Measurements from ENCODE around the gene MAPK11. TPM values are rescaled to one million over a fixed set of nuclear protein-coding genes. Genes with fewer than 3 reads are reported as not detected.

The MAPK11 gene
- total RNA-seq, 4 donors from 2014 or later, result 1.6 to 6.4 (median 2.7) TPM

DNA sequence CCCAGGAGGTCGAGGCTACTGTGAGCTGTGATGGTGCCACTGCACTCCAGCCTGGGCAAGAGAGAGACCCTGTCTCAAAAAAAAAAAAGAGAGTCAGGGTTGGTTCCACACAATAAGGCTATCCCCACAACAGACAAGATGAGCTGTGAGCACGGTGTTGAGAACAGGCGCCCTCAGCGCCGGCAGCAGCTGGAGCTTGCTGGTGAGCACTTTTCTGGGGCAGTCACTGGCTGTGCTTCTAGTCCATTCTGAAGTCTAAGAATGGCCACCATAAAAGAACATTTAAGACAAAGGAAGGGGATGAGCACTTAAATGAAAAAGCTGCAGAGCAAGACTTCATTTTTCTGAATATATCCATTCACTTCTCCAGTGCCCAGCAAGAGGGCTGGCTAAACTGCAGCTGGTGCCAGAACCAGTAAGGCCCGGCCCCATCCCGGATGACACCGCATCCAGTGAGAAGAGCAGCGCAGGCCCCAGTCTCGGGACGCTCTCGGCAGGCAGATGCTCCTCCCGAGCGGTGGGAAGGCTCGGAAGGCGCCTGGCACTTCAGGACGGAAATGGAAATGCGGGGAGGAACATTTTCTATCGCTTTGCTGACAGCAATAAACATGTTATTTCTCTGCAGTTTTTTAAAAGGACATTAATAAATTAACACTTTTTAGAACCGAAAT is 37.6 kb downstream of the MAPK11 start:
- Histone ChIP-seq H3K4me1 (no peaks in the 10 kb centered on the region), H3K9me3 (no peaks in the 10 kb centered on the region), H3K27me3 (no peaks in the 10 kb centered on the region), H3K4me3 (no peak overlapping the region), H3K27ac (no peak overlapping the region), H3K36me3 (no peaks in the 10 kb centered on the region)
- TF ChIP-seq EP300 (IDR thresholded peaks at IDR 0.05; ENCODE audit: low read depth) (no peak), POLR2AphosphoS5 (IDR thresholded peaks at IDR 0.05) (no peak), POLR2A (IDR thresholded peaks at IDR 0.05) (no peak)
- TF ChIP-seq, protein P1, sequence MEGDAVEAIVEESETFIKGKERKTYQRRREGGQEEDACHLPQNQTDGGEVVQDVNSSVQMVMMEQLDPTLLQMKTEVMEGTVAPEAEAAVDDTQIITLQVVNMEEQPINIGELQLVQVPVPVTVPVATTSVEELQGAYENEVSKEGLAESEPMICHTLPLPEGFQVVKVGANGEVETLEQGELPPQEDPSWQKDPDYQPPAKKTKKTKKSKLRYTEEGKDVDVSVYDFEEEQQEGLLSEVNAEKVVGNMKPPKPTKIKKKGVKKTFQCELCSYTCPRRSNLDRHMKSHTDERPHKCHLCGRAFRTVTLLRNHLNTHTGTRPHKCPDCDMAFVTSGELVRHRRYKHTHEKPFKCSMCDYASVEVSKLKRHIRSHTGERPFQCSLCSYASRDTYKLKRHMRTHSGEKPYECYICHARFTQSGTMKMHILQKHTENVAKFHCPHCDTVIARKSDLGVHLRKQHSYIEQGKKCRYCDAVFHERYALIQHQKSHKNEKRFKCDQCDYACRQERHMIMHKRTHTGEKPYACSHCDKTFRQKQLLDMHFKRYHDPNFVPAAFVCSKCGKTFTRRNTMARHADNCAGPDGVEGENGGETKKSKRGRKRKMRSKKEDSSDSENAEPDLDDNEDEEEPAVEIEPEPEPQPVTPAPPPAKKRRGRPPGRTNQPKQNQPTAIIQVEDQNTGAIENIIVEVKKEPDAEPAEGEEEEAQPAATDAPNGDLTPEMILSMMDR (IDR thresholded peaks at IDR 0.05), result no peak
- WGBS, 2 donors (ENCODE audit: low coverage in 1 of 2), result 92 to 96% methylated on average over 4 to 20 of the region's 20 CpGs
- in situ Hi-C loops (cut with MboI; ENCODE audit: low pct_ligation_motif_present in 1 of 4, low pct_unique_long_range_greater_than_20kb in 1 of 4, low sequenced_read_pairs in 3 of 4), result no loop called here
- DNase-seq, result no peak
- intact Hi-C loops (cut with DNase I; ENCODE audit: low total_unique reads), result no loop called here

DNA sequence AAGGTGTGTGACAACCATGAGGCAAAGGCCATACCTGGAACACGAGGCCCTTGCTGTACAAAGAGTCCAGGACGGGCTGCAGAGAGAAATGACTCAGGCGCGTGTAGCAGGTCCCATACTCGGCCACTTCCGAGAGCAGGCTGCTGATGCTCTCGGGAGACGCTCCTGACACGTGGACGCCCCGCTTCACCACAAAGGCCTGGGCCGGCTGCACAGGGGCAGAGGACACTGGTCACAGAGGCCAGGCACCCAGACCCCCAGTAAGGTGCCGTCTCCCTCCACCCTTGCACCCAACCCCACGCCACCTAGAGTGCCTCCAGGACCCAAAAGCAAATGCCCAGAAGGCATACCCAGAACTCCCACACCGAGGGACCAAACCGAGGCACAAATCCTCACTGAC is 40.8 kb downstream of the MAPK11 start:
- Histone ChIP-seq H3K4me3 (no peak overlapping the region), H3K36me3 (peaks cover 0 to under 1% (median 0%) of the 10 kb centered on the region in 4 donors), H3K4me1 (no peaks in the 10 kb centered on the region), H3K27ac (no peak overlapping the region), H3K9me3 (no peaks in the 10 kb centered on the region), H3K27me3 (no peaks in the 10 kb centered on the region)
- TF ChIP-seq EP300 (IDR thresholded peaks at IDR 0.05; ENCODE audit: low read depth), result no peak
- TF ChIP-seq POLR2A (IDR thresholded peaks at IDR 0.05), result no peak
- TF ChIP-seq, protein P1 (IDR thresholded peaks at IDR 0.05), result no peak
- TF ChIP-seq POLR2AphosphoS5 (IDR thresholded peaks at IDR 0.05), result no peak
- no peak for DNase-seq
- 96 to 100% methylated on average over 2 to 16 of the region's 16 CpGs for WGBS, 2 donors (ENCODE audit: low coverage in 1 of 2)
- intact Hi-C loops (cut with DNase I; ENCODE audit: low total_unique reads), result no loop called here
- in situ Hi-C loops (cut with MboI; ENCODE audit: low pct_ligation_motif_present in 1 of 4, low pct_unique_long_range_greater_than_20kb in 1 of 4, low sequenced_read_pairs in 3 of 4), result no loop called here

DNA sequence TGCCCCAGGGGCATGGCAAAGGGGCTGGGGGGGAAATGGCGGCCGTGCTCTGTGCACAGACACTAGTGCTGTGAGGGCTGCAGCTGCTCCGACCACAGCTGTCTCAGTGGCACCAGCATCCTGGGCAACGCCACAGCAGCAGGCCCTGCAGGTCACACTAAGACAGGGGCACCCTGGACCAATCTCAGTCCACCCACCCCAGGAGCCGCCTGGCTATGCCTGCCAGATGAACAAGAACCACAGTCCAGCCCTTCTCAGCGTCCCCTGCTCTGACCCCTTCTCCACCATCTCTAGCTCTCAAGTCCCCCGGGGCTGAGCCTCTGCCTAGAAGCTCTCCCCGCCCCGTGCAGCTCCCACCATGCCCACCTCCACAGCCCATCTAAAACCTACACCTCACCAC is 41.8 kb downstream of the MAPK11 start:
- Histone ChIP-seq H3K27ac (no peak overlapping the region), H3K4me1 (no peaks in the 10 kb centered on the region), H3K9me3 (no peaks in the 10 kb centered on the region), H3K27me3 (no peaks in the 10 kb centered on the region), H3K36me3 (peaks cover 0 to 8% (median 0%) of the 10 kb centered on the region in 4 donors), H3K4me3 (no peak overlapping the region)
- intact Hi-C loops (cut with DNase I; ENCODE audit: low total_unique reads) (no loop called here), in situ Hi-C loops (cut with MboI; ENCODE audit: low pct_ligation_motif_present in 1 of 4, low pct_unique_long_range_greater_than_20kb in 1 of 4, low sequenced_read_pairs in 3 of 4) (no loop called here)
- TF ChIP-seq POLR2AphosphoS5 (IDR thresholded peaks at IDR 0.05) (no peak), POLR2A (IDR thresholded peaks at IDR 0.05) (no peak), EP300 (IDR thresholded peaks at IDR 0.05; ENCODE audit: low read depth) (no peak)
- TF ChIP-seq, protein P1 (IDR thresholded peaks at IDR 0.05), result no peak
- no peak for DNase-seq
- 92 to 96% methylated on average over 4 to 9 of the region's 9 CpGs for WGBS, 2 donors (ENCODE audit: low coverage in 1 of 2)

DNA sequence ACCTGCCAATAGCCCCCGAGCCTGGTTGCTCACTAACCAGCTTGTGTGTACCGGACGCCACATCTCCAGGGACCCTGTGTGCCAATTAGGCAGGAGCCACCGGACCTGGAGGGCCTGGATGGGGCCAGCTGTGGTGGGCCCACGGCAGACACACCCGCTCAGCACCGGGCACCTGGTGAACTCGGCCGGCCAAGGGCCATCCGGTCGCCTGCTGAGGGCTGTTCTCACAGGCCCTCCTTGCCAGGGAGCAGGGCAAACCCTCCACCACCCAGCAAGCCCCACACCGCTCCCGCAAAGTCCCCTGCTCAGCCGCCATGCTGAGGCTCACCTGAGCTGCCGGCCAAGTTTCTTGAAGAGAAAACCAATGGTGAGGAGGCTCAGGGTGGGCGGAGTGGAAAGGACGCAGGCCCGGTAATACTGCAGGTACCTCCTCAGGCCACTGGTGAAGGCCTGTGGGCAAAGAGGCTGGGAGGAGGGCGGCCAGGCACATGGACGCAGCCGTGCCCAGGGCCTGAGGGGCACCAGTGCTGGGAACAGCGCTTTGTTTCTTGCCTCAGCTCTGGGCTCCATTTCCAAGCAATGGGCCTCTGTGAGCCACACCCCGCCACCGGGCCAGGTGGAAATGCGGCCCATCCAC is 42.5 kb downstream of the MAPK11 start:
- Histone ChIP-seq H3K4me3 (no peak overlapping the region), H3K36me3 (peaks cover 0 to 11% (median 3%) of the 10 kb centered on the region in 4 donors), H3K27ac (no peak overlapping the region), H3K4me1 (no peaks in the 10 kb centered on the region), H3K27me3 (no peaks in the 10 kb centered on the region), H3K9me3 (no peaks in the 10 kb centered on the region)
- in situ Hi-C loops (cut with MboI; ENCODE audit: low pct_ligation_motif_present in 1 of 4, low pct_unique_long_range_greater_than_20kb in 1 of 4, low sequenced_read_pairs in 3 of 4), result no loop called here
- TF ChIP-seq EP300 (IDR thresholded peaks at IDR 0.05; ENCODE audit: low read depth), result no peak
- TF ChIP-seq POLR2A (IDR thresholded peaks at IDR 0.05), result no peak
- TF ChIP-seq, protein P1 (IDR thresholded peaks at IDR 0.05), result no peak
- TF ChIP-seq POLR2AphosphoS5 (IDR thresholded peaks at IDR 0.05), result no peak
- intact Hi-C loops (cut with DNase I; ENCODE audit: low total_unique reads), result no loop called here
- WGBS, 2 donors (ENCODE audit: low coverage in 1 of 2), result 97% methylated on average over 20 of the region's 25 CpGs; no CpG with 5 or more reads in 1 of the 2 donors
- DNase-seq, result no peak

Data from transverse colon (tissue), 4 donors.